ENCODE results near the gene CNNM2. TPM values are rescaled to one million over a fixed set of nuclear protein-coding genes. Genes with fewer than 3 reads are reported as not detected.
"Not testable (repeated sequence)": the region's sequence is repeated elsewhere in the genome, so short reads cannot be mapped to it uniquely, and the experiment has no call there.

CNNM2 gene
- total RNA-seq, 2 experiments from 2014 or later = 5.1 to 5.2 TPM

GRCh38 chr10:102967123-102967522 is 49.0 kb downstream of the CNNM2 start:
- intact Hi-C loops (cut with micrococcal nuclease) = no loop called here
- Mint-ChIP-seq H3K36me3 (ENCODE audit: low read depth) (no peaks in the 10 kb centered on the region), H3K4me1 (ENCODE audit: low read depth) (no peaks in the 10 kb centered on the region), H3K9me3 (no peaks in the 10 kb centered on the region), H3K27ac (no peak overlapping the region), H3K4me3 (no peak overlapping the region), H3K27me3 (no peaks in the 10 kb centered on the region)
- ChIA-PET POLR2A (no interaction called here), CTCF (interaction anchor here (0.7 kb wide), 1 partner anchor 44 kb away, joined by 3 read pairs; no protein-coding TSS in a partner anchor)
- no peak for TF ChIP-seq CTCF (IDR thresholded peaks at IDR 0.05)
- ATAC-seq (no peak), DNase-seq (no peak)

GRCh38 chr10:102970562-102971340 is 52.7 kb downstream of the CNNM2 start:
- no peaks in the 10 kb centered on the region for H3K27me3 Mint-ChIP-seq
- H3K4me3 Mint-ChIP-seq = no peak overlapping the region
- no peaks in the 10 kb centered on the region for H3K36me3 Mint-ChIP-seq (ENCODE audit: low read depth)
- CTCF ChIA-PET = no interaction called here
- ATAC-seq = no peak
- POLR2A ChIA-PET = no interaction called here
- H3K4me1 Mint-ChIP-seq (ENCODE audit: low read depth) = peaks cover 4% of the 10 kb centered on the region
- intact Hi-C loops (cut with micrococcal nuclease) = no loop called here
- no peak for DNase-seq
- H3K27ac Mint-ChIP-seq = no peak overlapping the region
- no peaks in the 10 kb centered on the region for H3K9me3 Mint-ChIP-seq
- no peak for TF ChIP-seq CTCF (IDR thresholded peaks at IDR 0.05)

GRCh38 chr10:102975483-102976379 is 57.6 kb downstream of the CNNM2 start:
- H3K27ac Mint-ChIP-seq = no peak overlapping the region
- CTCF ChIA-PET = interaction anchor here (1.3 to 1.4 kb wide), 2 partner anchors 58 to 74 kb away, joined by 3 to 4 read pairs; partner anchors contain the start of gene CNNM2
- H3K4me3 Mint-ChIP-seq = no peak overlapping the region
- POLR2A ChIA-PET = no interaction called here
- H3K4me1 Mint-ChIP-seq (ENCODE audit: low read depth) = peaks cover 4% of the 10 kb centered on the region
- intact Hi-C loops (cut with micrococcal nuclease) = no loop called here
- DNase-seq = no peak
- no peaks in the 10 kb centered on the region for H3K36me3 Mint-ChIP-seq (ENCODE audit: low read depth)
- no peaks in the 10 kb centered on the region for H3K27me3 Mint-ChIP-seq
- TF ChIP-seq CTCF (IDR thresholded peaks at IDR 0.05) = no peak
- H3K9me3 Mint-ChIP-seq = no peaks in the 10 kb centered on the region
- no peak for ATAC-seq

- H3K27me3 Mint-ChIP-seq; intact Hi-C loops (cut with micrococcal nuclease); H3K9me3 Mint-ChIP-seq; POLR2A ChIA-PET; H3K36me3 Mint-ChIP-seq (ENCODE audit: low read depth); ATAC-seq; DNase-seq; H3K4me3 Mint-ChIP-seq; H3K27ac Mint-ChIP-seq; H3K4me1 Mint-ChIP-seq (ENCODE audit: low read depth): not testable (repeated sequence)
- CTCF ChIA-PET = interaction anchor here (1.3 to 1.4 kb wide), 2 partner anchors 58 to 75 kb away, joined by 3 to 4 read pairs; partner anchors contain the start of gene CNNM2
Measured at GRCh38 chr10:102976380-102976726, 58.3 kb downstream of the CNNM2 start.

- H3K9me3 Mint-ChIP-seq = no peaks in the 10 kb centered on the region
- no peak for ATAC-seq
- no peak for TF ChIP-seq CTCF (IDR thresholded peaks at IDR 0.05)
Measured at GRCh38 chr10:102982296-102982695, 64.2 kb downstream of the CNNM2 start.

More at GRCh38 chr10:102982296-102982695, 64.2 kb downstream of the CNNM2 start:
- Mint-ChIP-seq H3K36me3 (ENCODE audit: low read depth) (no peaks in the 10 kb centered on the region), H3K4me1 (ENCODE audit: low read depth) (peaks cover 2% of the 10 kb centered on the region), H3K27me3 (no peaks in the 10 kb centered on the region), H3K27ac (no peak overlapping the region), H3K4me3 (no peak overlapping the region)
- intact Hi-C loops (cut with micrococcal nuclease) = no loop called here
- DNase-seq = no peak
- POLR2A ChIA-PET = no interaction called here
- CTCF ChIA-PET = no interaction called here

All from activated CD8-positive, alpha-beta T cell treated with anti-CD3 and anti-CD28 coated beads for 36 hours (primary cell).